HepG2 (cell line): ENCODE data around the gene EPO. TPM values are rescaled to one million over a fixed set of nuclear protein-coding genes. Genes with fewer than 3 reads are reported as not detected.

ENCODE experiments used
- ATF4 ChIP-seq, 2 experiments: fragments of 450-650 bp in 1 of 2; sonication (generic) in 1 of 2; formaldehyde crosslinking; IDR thresholded peaks; 2 replicates each; pipeline versions ENCODE4 v1.5.0 to v1.8.0; 2020 to 2022; ENCODE audit warnings: mild to moderate bottlenecking in 1 of 2, missing genetic modification reagents in 1 of 2
- ETV5 ChIP-seq: IDR thresholded peaks from 2 replicates; pipeline ENCODE4 v1.6.1; 2018; ENCODE audit warnings: missing biosample characterization, missing genetic modification reagents, inconsistent platforms, borderline replicate concordance
- MTA3 ChIP-seq: sonication (generic); formaldehyde crosslinking; IDR thresholded peaks from 2 replicates; pipeline ENCODE4 v1.4.0; 2020; ENCODE audit warnings: missing genetic modification reagents
- MTF1 ChIP-seq: sonication (generic); formaldehyde crosslinking; IDR thresholded peaks from 2 replicates; pipeline ENCODE4 v1.5.0; 2020; ENCODE audit warnings: missing genetic modification reagents
- POLR2A ChIP-seq, 2 experiments: IDR thresholded peaks; 2 replicates each; pipeline ENCODE4 v1.6.1; 2011; ENCODE audit warnings: low read depth in 2 of 2, low read length in 2 of 2, mild to moderate bottlenecking in 1 of 2, moderate library complexity in 1 of 2; ENCODE audit not compliant: insufficient read depth in 1 of 2
- SAFB2 ChIP-seq: sonication (generic); formaldehyde crosslinking; IDR thresholded peaks from 2 replicates; pipeline ENCODE4 v1.5.1; 2020; ENCODE audit warnings: missing genetic modification reagents, low read depth, mild to moderate bottlenecking, borderline replicate concordance
- SCMH1 ChIP-seq: sonication (generic); formaldehyde crosslinking; IDR thresholded peaks from 2 replicates; pipeline ENCODE4 v1.9.0; 2021; ENCODE audit warnings: missing genetic modification reagents, mild to moderate bottlenecking, borderline replicate concordance
- SOX6 ChIP-seq, 2 experiments: fragments of 450-650 bp in 1 of 2; sonication (generic) in 1 of 2; formaldehyde crosslinking in 1 of 2; IDR thresholded peaks; 2 replicates each; pipeline versions ENCODE4 v1.4.0 to v1.6.1; 2017 to 2020; ENCODE audit warnings: antibody characterized with exemption in 1 of 2, mild to moderate bottlenecking in 1 of 2, missing genetic modification reagents in 1 of 2
- SYNCRIP ChIP-seq: fragments of 200-400 bp; formaldehyde crosslinking; IDR thresholded peaks from 2 replicates; pipeline ENCODE4 v1.6.1; 2018; ENCODE audit warnings: mild to moderate bottlenecking, low read depth, low read length; ENCODE audit not compliant: insufficient read depth
- TBP ChIP-seq: sonication (generic); formaldehyde crosslinking; IDR thresholded peaks from 2 replicates; pipeline ENCODE4 v1.5.0; 2020; ENCODE audit warnings: missing genetic modification reagents
- ZBTB46 ChIP-seq: sonication (generic); formaldehyde crosslinking; IDR thresholded peaks from 2 replicates; pipeline ENCODE4 v1.4.0; 2020; ENCODE audit warnings: mild to moderate bottlenecking, missing genetic modification reagents, borderline replicate concordance
- ZNF768 ChIP-seq: sonication (generic); formaldehyde crosslinking; IDR thresholded peaks from 2 replicates; pipeline ENCODE4 v1.4.0; 2020; ENCODE audit warnings: missing genetic modification reagents
- polyA plus RNA-seq, 8 experiments: library from polyadenylated mRNA; depleted of rRNA in 3 of 8; stranded (reverse) in 7 of 8; unstranded in 1 of 8; fragments of >200 nt; fragmentation: Illumina TruSeq in 4 of 8; extraction: Trizol in 4 of 8; gene quantifications; 2 replicates each; pipeline versions ENCODE4 v1.2.1 to v1.2.3, GENCODE V29; 2011 to 2016; ENCODE audit warnings: low read depth in 4 of 8, missing spikeins in 1 of 8, mixed read lengths in 1 of 8; ENCODE audit not compliant: insufficient read depth in 1 of 8
- total RNA-seq, 5 experiments: library from RNA; depleted of rRNA; stranded (reverse); fragments of >200 nt; fragmentation: Illumina TruSeq; extraction: Trizol; gene quantifications; 2 replicates each; pipeline ENCODE4 v1.2.3, GENCODE V29; 2016; ENCODE audit warnings: low read depth in 1 of 5
- TF ChIP-seq, protein P1 (sequence below), 2 experiments: IDR thresholded peaks; 2 replicates each; pipeline ENCODE4 v1.6.1; 2011 to 2012; ENCODE audit warnings: low read length in 2 of 2, borderline replicate concordance in 1 of 2, low read depth in 1 of 2, mild to moderate bottlenecking in 1 of 2, moderate library complexity in 1 of 2
- TF ChIP-seq, protein P2 (sequence below): sonication (generic); formaldehyde crosslinking; IDR thresholded peaks from 2 replicates; pipeline ENCODE4 v1.4.0; 2020; ENCODE audit warnings: mild to moderate bottlenecking, low read depth, missing genetic modification reagents
- TF ChIP-seq, protein P3 (sequence below): IDR thresholded peaks from 2 replicates; pipeline ENCODE4 v1.6.1; 2016; ENCODE audit warnings: low read depth, missing genetic modification reagents, missing compliant biosample characterization

Gene EPO
- total and polyA plus RNA-seq, 2 of the 13 experiments (the other 11 are each of a cell fraction or from before 2014, with no cell fraction given): 10.3 to 25.7 TPM

DNA sequence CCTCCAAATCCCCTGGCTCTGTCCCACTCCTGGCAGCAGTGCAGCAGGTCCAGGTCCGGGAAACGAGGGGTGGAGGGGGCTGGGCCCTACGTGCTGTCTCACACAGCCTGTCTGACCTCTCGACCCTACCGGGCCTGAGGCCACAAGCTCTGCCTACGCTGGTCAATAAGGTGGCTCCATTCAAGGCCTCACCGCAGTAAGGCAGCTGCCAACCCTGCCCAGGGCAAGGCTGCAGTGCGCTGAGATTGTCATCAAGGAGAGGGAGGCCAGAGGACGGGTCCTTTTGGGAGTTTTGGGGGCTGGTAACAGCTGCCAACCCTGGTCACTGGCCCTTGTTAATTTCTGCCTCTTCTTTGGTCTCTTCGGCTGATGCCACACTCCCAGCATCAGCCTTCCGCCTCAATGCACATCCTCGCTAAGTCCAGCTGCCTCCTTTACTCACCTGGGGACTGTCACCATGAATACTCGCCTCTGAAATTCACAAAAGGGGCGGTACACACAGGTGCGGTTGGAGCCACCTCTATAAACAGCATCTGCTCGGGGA is 3.5 kb downstream of the EPO start (continued):
- TF ChIP-seq MTA3 (CRISPR knock-in tag) (no peak), ZBTB46 (no peak), ZNF768 (CRISPR knock-in tag) (no peak), ETV5 (CRISPR knock-in tag) (peak; percentile 68; the same call in 1 of the 2 replicates), SAFB2 (CRISPR knock-in tag) (no peak; the same call in 1 of the 2 replicates), POLR2A (IDR thresholded peaks at IDR 0.05; ENCODE audit: insufficient read depth in 1 of 2, low read depth in 2 of 2, low read length in 2 of 2) (0 out of 4 replicates have a peak, but pooled peaks of 1 of the 2 experiments have one; percentile 36), SCMH1 (no peak), MTF1 (CRISPR knock-in tag) (no peak), SOX6 (IDR thresholded peaks at IDR 0.05) (no peak), SOX6 (CRISPR knock-in tag; IDR thresholded peaks at IDR 0.05) (peak; percentile 14; the same call in 1 of the 2 replicates), TBP (CRISPR knock-in tag) (no peak), ATF4 (CRISPR knock-in tag; IDR thresholded peaks at IDR 0.05) (no peak), SYNCRIP (no peak)
- TF ChIP-seq, protein P1, sequence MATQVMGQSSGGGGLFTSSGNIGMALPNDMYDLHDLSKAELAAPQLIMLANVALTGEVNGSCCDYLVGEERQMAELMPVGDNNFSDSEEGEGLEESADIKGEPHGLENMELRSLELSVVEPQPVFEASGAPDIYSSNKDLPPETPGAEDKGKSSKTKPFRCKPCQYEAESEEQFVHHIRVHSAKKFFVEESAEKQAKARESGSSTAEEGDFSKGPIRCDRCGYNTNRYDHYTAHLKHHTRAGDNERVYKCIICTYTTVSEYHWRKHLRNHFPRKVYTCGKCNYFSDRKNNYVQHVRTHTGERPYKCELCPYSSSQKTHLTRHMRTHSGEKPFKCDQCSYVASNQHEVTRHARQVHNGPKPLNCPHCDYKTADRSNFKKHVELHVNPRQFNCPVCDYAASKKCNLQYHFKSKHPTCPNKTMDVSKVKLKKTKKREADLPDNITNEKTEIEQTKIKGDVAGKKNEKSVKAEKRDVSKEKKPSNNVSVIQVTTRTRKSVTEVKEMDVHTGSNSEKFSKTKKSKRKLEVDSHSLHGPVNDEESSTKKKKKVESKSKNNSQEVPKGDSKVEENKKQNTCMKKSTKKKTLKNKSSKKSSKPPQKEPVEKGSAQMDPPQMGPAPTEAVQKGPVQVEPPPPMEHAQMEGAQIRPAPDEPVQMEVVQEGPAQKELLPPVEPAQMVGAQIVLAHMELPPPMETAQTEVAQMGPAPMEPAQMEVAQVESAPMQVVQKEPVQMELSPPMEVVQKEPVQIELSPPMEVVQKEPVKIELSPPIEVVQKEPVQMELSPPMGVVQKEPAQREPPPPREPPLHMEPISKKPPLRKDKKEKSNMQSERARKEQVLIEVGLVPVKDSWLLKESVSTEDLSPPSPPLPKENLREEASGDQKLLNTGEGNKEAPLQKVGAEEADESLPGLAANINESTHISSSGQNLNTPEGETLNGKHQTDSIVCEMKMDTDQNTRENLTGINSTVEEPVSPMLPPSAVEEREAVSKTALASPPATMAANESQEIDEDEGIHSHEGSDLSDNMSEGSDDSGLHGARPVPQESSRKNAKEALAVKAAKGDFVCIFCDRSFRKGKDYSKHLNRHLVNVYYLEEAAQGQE (IDR thresholded peaks at IDR 0.05; ENCODE audit: borderline replicate concordance in 1 of 2, low read depth in 1 of 2, low read length in 2 of 2): no peak
- TF ChIP-seq, protein P2, sequence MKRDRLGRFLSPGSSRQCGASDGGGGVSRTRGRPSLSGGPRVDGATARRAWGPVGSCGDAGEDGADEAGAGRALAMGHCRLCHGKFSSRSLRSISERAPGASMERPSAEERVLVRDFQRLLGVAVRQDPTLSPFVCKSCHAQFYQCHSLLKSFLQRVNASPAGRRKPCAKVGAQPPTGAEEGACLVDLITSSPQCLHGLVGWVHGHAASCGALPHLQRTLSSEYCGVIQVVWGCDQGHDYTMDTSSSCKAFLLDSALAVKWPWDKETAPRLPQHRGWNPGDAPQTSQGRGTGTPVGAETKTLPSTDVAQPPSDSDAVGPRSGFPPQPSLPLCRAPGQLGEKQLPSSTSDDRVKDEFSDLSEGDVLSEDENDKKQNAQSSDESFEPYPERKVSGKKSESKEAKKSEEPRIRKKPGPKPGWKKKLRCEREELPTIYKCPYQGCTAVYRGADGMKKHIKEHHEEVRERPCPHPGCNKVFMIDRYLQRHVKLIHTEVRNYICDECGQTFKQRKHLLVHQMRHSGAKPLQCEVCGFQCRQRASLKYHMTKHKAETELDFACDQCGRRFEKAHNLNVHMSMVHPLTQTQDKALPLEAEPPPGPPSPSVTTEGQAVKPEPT: no peak
- TF ChIP-seq, protein P3, sequence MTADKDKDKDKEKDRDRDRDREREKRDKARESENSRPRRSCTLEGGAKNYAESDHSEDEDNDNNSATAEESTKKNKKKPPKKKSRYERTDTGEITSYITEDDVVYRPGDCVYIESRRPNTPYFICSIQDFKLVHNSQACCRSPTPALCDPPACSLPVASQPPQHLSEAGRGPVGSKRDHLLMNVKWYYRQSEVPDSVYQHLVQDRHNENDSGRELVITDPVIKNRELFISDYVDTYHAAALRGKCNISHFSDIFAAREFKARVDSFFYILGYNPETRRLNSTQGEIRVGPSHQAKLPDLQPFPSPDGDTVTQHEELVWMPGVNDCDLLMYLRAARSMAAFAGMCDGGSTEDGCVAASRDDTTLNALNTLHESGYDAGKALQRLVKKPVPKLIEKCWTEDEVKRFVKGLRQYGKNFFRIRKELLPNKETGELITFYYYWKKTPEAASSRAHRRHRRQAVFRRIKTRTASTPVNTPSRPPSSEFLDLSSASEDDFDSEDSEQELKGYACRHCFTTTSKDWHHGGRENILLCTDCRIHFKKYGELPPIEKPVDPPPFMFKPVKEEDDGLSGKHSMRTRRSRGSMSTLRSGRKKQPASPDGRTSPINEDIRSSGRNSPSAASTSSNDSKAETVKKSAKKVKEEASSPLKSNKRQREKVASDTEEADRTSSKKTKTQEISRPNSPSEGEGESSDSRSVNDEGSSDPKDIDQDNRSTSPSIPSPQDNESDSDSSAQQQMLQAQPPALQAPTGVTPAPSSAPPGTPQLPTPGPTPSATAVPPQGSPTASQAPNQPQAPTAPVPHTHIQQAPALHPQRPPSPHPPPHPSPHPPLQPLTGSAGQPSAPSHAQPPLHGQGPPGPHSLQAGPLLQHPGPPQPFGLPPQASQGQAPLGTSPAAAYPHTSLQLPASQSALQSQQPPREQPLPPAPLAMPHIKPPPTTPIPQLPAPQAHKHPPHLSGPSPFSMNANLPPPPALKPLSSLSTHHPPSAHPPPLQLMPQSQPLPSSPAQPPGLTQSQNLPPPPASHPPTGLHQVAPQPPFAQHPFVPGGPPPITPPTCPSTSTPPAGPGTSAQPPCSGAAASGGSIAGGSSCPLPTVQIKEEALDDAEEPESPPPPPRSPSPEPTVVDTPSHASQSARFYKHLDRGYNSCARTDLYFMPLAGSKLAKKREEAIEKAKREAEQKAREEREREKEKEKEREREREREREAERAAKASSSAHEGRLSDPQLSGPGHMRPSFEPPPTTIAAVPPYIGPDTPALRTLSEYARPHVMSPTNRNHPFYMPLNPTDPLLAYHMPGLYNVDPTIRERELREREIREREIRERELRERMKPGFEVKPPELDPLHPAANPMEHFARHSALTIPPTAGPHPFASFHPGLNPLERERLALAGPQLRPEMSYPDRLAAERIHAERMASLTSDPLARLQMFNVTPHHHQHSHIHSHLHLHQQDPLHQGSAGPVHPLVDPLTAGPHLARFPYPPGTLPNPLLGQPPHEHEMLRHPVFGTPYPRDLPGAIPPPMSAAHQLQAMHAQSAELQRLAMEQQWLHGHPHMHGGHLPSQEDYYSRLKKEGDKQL (CRISPR knock-in tag): no peak
